Right forelimb (tissue), 1 donor: ENCODE results near the gene USP48.

Experiments
- DNase-seq: peaks from one replicate; pipeline ENCODE4 v3.0.0-alpha.2; 2018

The USP48 gene

GRCh38 chr1:21650400-21650799 lies 132.5 kb downstream of the USP48 start:
- DNase-seq = no peak

GRCh38 chr1:21649315-21649714 lies 133.6 kb downstream of the USP48 start:
- DNase-seq = no peak

- DNase-seq = no peak
Observed at GRCh38 chr1:21648791-21649190, 134.2 kb downstream of the USP48 start.

GRCh38 chr1:21648352-21648730 lies 134.6 kb downstream of the USP48 start:
- no peak for DNase-seq

- no peak for DNase-seq
Observed at GRCh38 chr1:21647431-21648351, 135.3 kb downstream of the USP48 start.

GRCh38 chr1:21645550-21645949 lies 137.4 kb downstream of the USP48 start:
- DNase-seq = no peak

GRCh38 chr1:21644906-21645305 lies 138.0 kb downstream of the USP48 start:
- DNase-seq = no peak

- no peak for DNase-seq
Observed at GRCh38 chr1:21644348-21644747, 138.6 kb downstream of the USP48 start.

GRCh38 chr1:21643624-21644023 lies 139.3 kb downstream of the USP48 start:
- no peak for DNase-seq

GRCh38 chr1:21641967-21642739 lies 140.8 kb downstream of the USP48 start:
- DNase-seq = no peak

- no peak for DNase-seq
Observed at GRCh38 chr1:21641537-21641936, 141.4 kb downstream of the USP48 start.

GRCh38 chr1:21641076-21641475 lies 141.9 kb downstream of the USP48 start:
- no peak for DNase-seq

GRCh38 chr1:21640653-21641052 lies 142.3 kb downstream of the USP48 start:
- no peak for DNase-seq

GRCh38 chr1:21639594-21640041 lies 143.3 kb downstream of the USP48 start:
- no peak for DNase-seq

- no peak for DNase-seq
Observed at GRCh38 chr1:21638531-21639341, 144.2 kb downstream of the USP48 start.

- DNase-seq = no peak
Observed at GRCh38 chr1:21637514-21637913, 145.4 kb downstream of the USP48 start.

- DNase-seq = no peak
Observed at GRCh38 chr1:21636029-21636428, 146.9 kb downstream of the USP48 start.

GRCh38 chr1:21634806-21635535 lies 148.0 kb downstream of the USP48 start:
- DNase-seq = no peak

GRCh38 chr1:21633992-21634805 lies 148.8 kb downstream of the USP48 start:
- DNase-seq = no peak

- DNase-seq = no peak
Observed at GRCh38 chr1:21633141-21633755, 149.7 kb downstream of the USP48 start.
